ENCODE data around the gene NUTM2B. TPM values are rescaled to one million over a fixed set of nuclear protein-coding genes. Genes with fewer than 3 reads are reported as not detected.
"Not testable (repeated sequence)": the region's sequence is repeated elsewhere in the genome, so short reads cannot be mapped to it uniquely, and the experiment has no call there.

Gene NUTM2B
- polyA plus RNA-seq (ENCODE audit: insufficient read length) = 1.6 TPM

GRCh38 chr10:79702927-79703326, at the start of gene NUTM2B:
TSS of gene NUTM2B (plus strand) at chr10:79703227. CDS start at chr10:79703610, 383 bp downstream.
- not testable (repeated sequence) for DNase-seq

- DNase-seq = not testable (repeated sequence)
Observed at GRCh38 chr10:79663287-79663686, 39.7 kb upstream of the NUTM2B start.

GRCh38 chr10:79664686-79665085, 38.3 kb upstream of the NUTM2B start:
- DNase-seq = not testable (repeated sequence)

GRCh38 chr10:79669248-79669788, 33.7 kb upstream of the NUTM2B start:
- DNase-seq = not testable (repeated sequence)

GRCh38 chr10:79674878-79675277, 28.1 kb upstream of the NUTM2B start:
- not testable (repeated sequence) for DNase-seq

GRCh38 chr10:79683026-79683883, 19.8 kb upstream of the NUTM2B start:
- not testable (repeated sequence) for DNase-seq

GRCh38 chr10:79683884-79684720, 18.9 kb upstream of the NUTM2B start:
- DNase-seq = not testable (repeated sequence)

- DNase-seq = not testable (repeated sequence)
Observed at GRCh38 chr10:79685044-79685685, 17.9 kb upstream of the NUTM2B start.

GRCh38 chr10:79686595-79686994, 16.4 kb upstream of the NUTM2B start:
- not testable (repeated sequence) for DNase-seq

- not testable (repeated sequence) for DNase-seq
Observed at GRCh38 chr10:79687406-79688150, 15.4 kb upstream of the NUTM2B start.

GRCh38 chr10:79688798-79689197, 14.2 kb upstream of the NUTM2B start:
- DNase-seq = not testable (repeated sequence)

GRCh38 chr10:79696596-79696995, 6.4 kb upstream of the NUTM2B start:
- not testable (repeated sequence) for DNase-seq

- DNase-seq = not testable (repeated sequence)
Observed at GRCh38 chr10:79697141-79697540, 5.9 kb upstream of the NUTM2B start.

GRCh38 chr10:79700381-79700944, 2.6 kb upstream of the NUTM2B start:
- DNase-seq = not testable (repeated sequence)

- DNase-seq = not testable (repeated sequence)
Observed at GRCh38 chr10:79707017-79707416, 4.0 kb downstream of the NUTM2B start.

- DNase-seq = not testable (repeated sequence)
Observed at GRCh38 chr10:79714976-79715375, 11.9 kb downstream of the NUTM2B start.

- not testable (repeated sequence) for DNase-seq
Observed at GRCh38 chr10:79716917-79717579, 14.0 kb downstream of the NUTM2B start.

- not testable (repeated sequence) for DNase-seq
Observed at GRCh38 chr10:79720000-79720399, 17.0 kb downstream of the NUTM2B start.

- DNase-seq = not testable (repeated sequence)
Observed at GRCh38 chr10:79726620-79727019, 23.6 kb downstream of the NUTM2B start.

GRCh38 chr10:79744844-79745243, 41.8 kb downstream of the NUTM2B start:
- not testable (repeated sequence) for DNase-seq

Measured in hindlimb muscle (tissue), 1 donor.